HCT116 (cell line): Measurements from ENCODE around the gene COBL. TPM values are rescaled to one million over a fixed set of nuclear protein-coding genes. Genes with fewer than 3 reads are reported as not detected.

ENCODE experiments used
- ATAC-seq: fragments of 200-7000 bp; cut with Tn5 transposase; 2 replicates; pipeline ENCODE4 v1.9.1; 2020; ENCODE audit warnings: mild to moderate bottlenecking, moderate library complexity
- BruUV-seq: library from RNA; stranded (reverse); fragments of 400-500 nt; replicated peaks from 2 replicates; lab custom pipeline; 2021; lab: Mats Ljungman, UMichigan
- CTCF ChIA-PET: fragments of 300-600 bp; sonication (Branson Sonifier 250); formaldehyde crosslinking; loops from one replicate; lab custom pipeline; 2021; ENCODE audit warnings: antibody characterized with exemption; lab: Charles Lee
- POLR2A ChIA-PET: fragments of 300-600, 350-600 bp; sonication (Branson Sonifier 250); formaldehyde crosslinking; loops from one replicate; lab custom pipeline; 2021; ENCODE audit warnings: antibody characterized with exemption; lab: Charles Lee
- RAD21 ChIA-PET, 2 experiments: fragments of 300-600 bp; sonication (Branson Sonifier 250); formaldehyde crosslinking; loops; one replicate each; lab custom pipeline; 2023; ENCODE audit warnings: low total read pairs in 2 of 2; ENCODE audit not compliant: uncharacterized antibody in 2 of 2, unreplicated experiment in 2 of 2, low non-redundant PET in 1 of 2; lab: Charles Lee
- DNase-seq: peaks from one replicate; pipeline ENCODE4 v3.0.0-alpha.2; 2010; ENCODE audit warnings: low read depth, low spot score
- H2AFZ ChIP-seq: fragments of 200-600 bp; shearing (Covaris generic), sonication (generic); 2 replicates; pipeline ENCODE4 v1.6.1; 2017; ENCODE audit warnings: low read depth, mixed run types, mixed read lengths, antibody characterized with exemption, low read length; ENCODE audit not compliant: poor library complexity, severe bottlenecking
- H3K27ac ChIP-seq: 2 replicates; pipeline ENCODE4 v1.5.1; 2012; ENCODE audit warnings: low read depth, low read length
- H3K27me3 ChIP-seq: fragments of 200-600 bp; sonication (generic); 2 replicates; pipeline ENCODE4 v1.6.1; 2016; ENCODE audit warnings: mixed run types, low read length, mixed read lengths; ENCODE audit not compliant: insufficient read depth
- H3K36me3 ChIP-seq, 2 experiments: fragments of 200-500 bp in 1 of 2; fragments of 200-600 bp in 1 of 2; sonication (Bioruptor generic) in 1 of 2; sonication (generic) in 1 of 2; 2 replicates each; pipeline versions ENCODE4 v1.5.1 to v1.6.1; 2014 to 2016; ENCODE audit warnings: low read length in 2 of 2, inconsistent platforms in 1 of 2, mixed read lengths in 1 of 2, mixed run types in 1 of 2; ENCODE audit not compliant: insufficient read depth in 2 of 2, control insufficient read depth in 1 of 2
- H3K4me1 ChIP-seq, 2 experiments: fragments of 200-600 bp in 1 of 2; sonication (generic) in 1 of 2; 2 replicates each; pipeline versions ENCODE4 v1.5.1 to v1.6.1; 2012 to 2017; ENCODE audit warnings: low read length in 2 of 2, inconsistent platforms in 1 of 2, mild to moderate bottlenecking in 1 of 2, mixed read lengths in 1 of 2, mixed run types in 1 of 2, moderate library complexity in 1 of 2; ENCODE audit not compliant: insufficient read depth in 2 of 2, control insufficient read depth in 1 of 2
- H3K4me2 ChIP-seq: fragments of 200-600 bp; sonication (generic); 2 replicates; pipeline ENCODE4 v1.6.1; 2017; ENCODE audit warnings: mixed run types, low read length, mixed read lengths
- H3K4me3 ChIP-seq, 2 experiments: fragments of 200-600 bp in 1 of 2; sonication (generic) in 1 of 2; replicated peaks in 1 of 2; 2 replicates each; pipeline ENCODE4 v1.5.1; 2011 to 2016; ENCODE audit warnings: low read length in 2 of 2, control low read depth in 1 of 2, low read depth in 1 of 2, mild to moderate bottlenecking in 1 of 2, mixed read lengths in 1 of 2, mixed run types in 1 of 2
- H3K79me2 ChIP-seq: fragments of 200-600 bp; sonication (generic); 2 replicates; pipeline ENCODE4 v1.6.1; 2017; ENCODE audit warnings: mild to moderate bottlenecking, mixed run types, low read length, moderate library complexity, mixed read lengths; ENCODE audit not compliant: insufficient read depth
- H3K9ac ChIP-seq: fragments of 200-600 bp; sonication (generic); 2 replicates; pipeline ENCODE4 v1.6.1; 2016; ENCODE audit warnings: low read length, mixed read lengths
- H3K9me2 ChIP-seq: fragments of 200-600 bp; sonication (generic), shearing (Covaris generic); 2 replicates; pipeline ENCODE4 v1.6.1; 2017; ENCODE audit warnings: mixed run types, mild to moderate bottlenecking, moderate library complexity; ENCODE audit not compliant: insufficient read depth
- H3K9me3 ChIP-seq, 2 experiments: fragments of 200-500 bp in 1 of 2; fragments of 200-600 bp in 1 of 2; sonication (Bioruptor generic) in 1 of 2; sonication (generic) in 1 of 2; 2 replicates each; pipeline ENCODE4 v1.6.1; 2014 to 2017; ENCODE audit warnings: low read length in 2 of 2, mixed read lengths in 2 of 2, inconsistent platforms in 1 of 2, low read depth in 1 of 2, mild to moderate bottlenecking in 1 of 2, mixed run types in 1 of 2, moderate library complexity in 1 of 2; ENCODE audit not compliant: control insufficient read depth in 1 of 2, insufficient read depth in 1 of 2
- H4K20me1 ChIP-seq: fragments of 200-600 bp; sonication (generic), shearing (Covaris generic); 2 replicates; pipeline ENCODE4 v1.6.1; 2017; ENCODE audit warnings: mixed run types, mild to moderate bottlenecking, moderate library complexity; ENCODE audit not compliant: insufficient read depth
- CBX3 ChIP-seq: IDR thresholded peaks from 2 replicates; pipeline ENCODE4 v1.6.1; 2012; ENCODE audit warnings: low read depth
- CEBPB ChIP-seq: IDR thresholded peaks from 2 replicates; pipeline ENCODE4 v1.6.1; 2012; ENCODE audit warnings: low read depth
- EGR1 ChIP-seq: IDR thresholded peaks from 2 replicates; pipeline ENCODE4 v1.6.1; 2012; ENCODE audit warnings: low read depth
- ELF1 ChIP-seq: IDR thresholded peaks from 2 replicates; pipeline ENCODE4 v1.6.1; 2012; ENCODE audit warnings: low read depth, borderline replicate concordance
- EZH2 ChIP-seq: fragments of 200-600 bp; sonication (generic); IDR thresholded peaks from 2 replicates; pipeline ENCODE4 v1.6.1; 2017; ENCODE audit warnings: antibody characterized with exemption, mixed run types
- EZH2phosphoT487 ChIP-seq: fragments of 200-600 bp; IDR thresholded peaks from 2 replicates; pipeline ENCODE4 v1.6.1; 2018; ENCODE audit warnings: antibody characterized with exemption, borderline replicate concordance
- POLR2A ChIP-seq: IDR thresholded peaks from 2 replicates; pipeline ENCODE4 v1.7.0; 2011; ENCODE audit warnings: borderline replicate concordance; ENCODE audit not compliant: insufficient read depth, insufficient read length; ENCODE audit errors: extremely low read depth
- POLR2AphosphoS5 ChIP-seq: IDR thresholded peaks from 2 replicates; pipeline ENCODE4 v1.6.1; 2011; ENCODE audit warnings: mild to moderate bottlenecking, low read depth, low read length, moderate library complexity
- RAD21 ChIP-seq: IDR thresholded peaks from 2 replicates; pipeline ENCODE4 v1.6.1; 2012; ENCODE audit warnings: low read depth, mild to moderate bottlenecking
- SIN3A ChIP-seq: IDR thresholded peaks from 2 replicates; pipeline ENCODE4 v1.6.1; 2012; ENCODE audit warnings: low read depth
- SP1 ChIP-seq: IDR thresholded peaks from 2 replicates; pipeline ENCODE4 v1.6.1; 2012; ENCODE audit warnings: low read depth
- SRF ChIP-seq: IDR thresholded peaks from 2 replicates; pipeline ENCODE4 v1.6.1; 2012; ENCODE audit warnings: low read depth
- YY1 ChIP-seq: IDR thresholded peaks from 2 replicates; pipeline ENCODE4 v1.6.1; 2011; ENCODE audit warnings: low read length, low read depth, moderate library complexity, mild to moderate bottlenecking; ENCODE audit not compliant: insufficient replicate concordance; ENCODE audit errors: extremely low read depth
- ZFX ChIP-seq: fragments of 450-650 bp; IDR thresholded peaks from 2 replicates; pipeline ENCODE4 v1.6.1; 2017
- ZNF274 ChIP-seq: fragments of 200-500 bp; sonication (Bioruptor generic); IDR thresholded peaks from 2 replicates; pipeline ENCODE4 v1.6.1; 2014; ENCODE audit warnings: mild to moderate bottlenecking, low read depth, low read length, inconsistent platforms
- intact Hi-C: fragments of 100-400 bp; cut with micrococcal nuclease; formaldehyde crosslinking; loops from 2 replicates; pipeline ENCODE4 v1.10.0; 2022
- total RNA-seq: library from RNA; stranded (reverse); gene quantifications from one replicate; pipeline ENCODE4 v1.2.1, GENCODE V29; 2021; ENCODE audit not compliant: unreplicated experiment
- TF ChIP-seq, protein P1 (sequence below), 3 experiments: fragments of 200-600 bp in 1 of 3; sonication (generic) in 1 of 3; IDR thresholded peaks in 2 of 3; conservative IDR thresholded peaks in 1 of 3; 2 replicates each; pipeline ENCODE4 v1.5.1; 2012 to 2017; ENCODE audit warnings: low read depth in 2 of 3, low read length in 2 of 3, antibody characterized with exemption in 1 of 3, borderline replicate concordance in 1 of 3, control low read depth in 1 of 3, mild to moderate bottlenecking in 1 of 3, mixed read lengths in 1 of 3, mixed run types in 1 of 3, moderate library complexity in 1 of 3; ENCODE audit not compliant: insufficient read depth in 1 of 3
- TF ChIP-seq, protein P2 (sequence below): IDR thresholded peaks from 2 replicates; pipeline ENCODE4 v1.6.1; 2012
- TF ChIP-seq, protein P3 (sequence below): IDR thresholded peaks from 2 replicates; pipeline ENCODE4 v1.6.1; 2012
- TF ChIP-seq, protein P4 (sequence below): IDR thresholded peaks from 2 replicates; pipeline ENCODE4 v1.6.1; 2011; ENCODE audit warnings: mild to moderate bottlenecking, low read length, moderate library complexity; ENCODE audit not compliant: insufficient replicate concordance; ENCODE audit errors: extremely low read depth

COBL gene
- total RNA-seq, 1 experiment from 2014 or later: 19.3 TPM

DNA sequence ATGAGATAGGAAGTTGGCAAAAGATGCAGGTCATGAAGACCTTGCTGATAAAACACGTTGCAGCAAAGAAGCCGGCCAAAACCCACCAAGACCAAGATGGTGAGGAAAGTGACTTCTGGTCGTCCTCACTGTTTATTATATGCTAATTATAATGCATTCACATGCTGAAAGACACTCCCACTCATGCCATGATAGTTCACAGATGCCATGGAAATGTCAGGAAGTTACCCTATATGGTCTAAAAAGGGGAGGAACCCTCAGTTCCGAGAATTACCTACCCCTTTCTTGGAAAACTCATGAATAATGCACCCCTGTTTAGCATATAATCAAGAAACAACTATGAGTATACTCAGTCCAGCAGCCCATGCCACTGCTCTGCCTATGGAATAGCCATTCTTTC lies 331.5 kb downstream of the COBL start:
- Histone ChIP-seq H3K27ac (no peak overlapping the region), H3K9ac (no peak overlapping the region), H2AFZ (no peak overlapping the region), H3K4me1 (no peaks in the 10 kb centered on the region), H3K9me2 (no peaks in the 10 kb centered on the region), H3K79me2 (no peaks in the 10 kb centered on the region), H3K4me3 (no peak overlapping the region), H3K4me2 (no peak overlapping the region), H3K36me3 (no peaks in the 10 kb centered on the region), H3K9me3 (no peaks in the 10 kb centered on the region), H3K27me3 (no peaks in the 10 kb centered on the region), H4K20me1 (no peaks in the 10 kb centered on the region)
- ATAC-seq: no peak
- CTCF ChIA-PET: no interaction called here
- no peak for DNase-seq
- RAD21 ChIA-PET: no interaction called here
- TF ChIP-seq EGR1: no peak
- no peak for TF ChIP-seq RAD21
- no peak for TF ChIP-seq POLR2AphosphoS5
- no peak for TF ChIP-seq CEBPB
- TF ChIP-seq YY1: no peak
- TF ChIP-seq ZNF274: no peak
- TF ChIP-seq, protein P1, sequence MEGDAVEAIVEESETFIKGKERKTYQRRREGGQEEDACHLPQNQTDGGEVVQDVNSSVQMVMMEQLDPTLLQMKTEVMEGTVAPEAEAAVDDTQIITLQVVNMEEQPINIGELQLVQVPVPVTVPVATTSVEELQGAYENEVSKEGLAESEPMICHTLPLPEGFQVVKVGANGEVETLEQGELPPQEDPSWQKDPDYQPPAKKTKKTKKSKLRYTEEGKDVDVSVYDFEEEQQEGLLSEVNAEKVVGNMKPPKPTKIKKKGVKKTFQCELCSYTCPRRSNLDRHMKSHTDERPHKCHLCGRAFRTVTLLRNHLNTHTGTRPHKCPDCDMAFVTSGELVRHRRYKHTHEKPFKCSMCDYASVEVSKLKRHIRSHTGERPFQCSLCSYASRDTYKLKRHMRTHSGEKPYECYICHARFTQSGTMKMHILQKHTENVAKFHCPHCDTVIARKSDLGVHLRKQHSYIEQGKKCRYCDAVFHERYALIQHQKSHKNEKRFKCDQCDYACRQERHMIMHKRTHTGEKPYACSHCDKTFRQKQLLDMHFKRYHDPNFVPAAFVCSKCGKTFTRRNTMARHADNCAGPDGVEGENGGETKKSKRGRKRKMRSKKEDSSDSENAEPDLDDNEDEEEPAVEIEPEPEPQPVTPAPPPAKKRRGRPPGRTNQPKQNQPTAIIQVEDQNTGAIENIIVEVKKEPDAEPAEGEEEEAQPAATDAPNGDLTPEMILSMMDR (IDR thresholded peaks at IDR 0.05 in 2 of 3, conservative IDR thresholded peaks at IDR 0.05 in 1 of 3; ENCODE audit: borderline replicate concordance in 1 of 3, insufficient read depth in 1 of 3, low read depth in 2 of 3, low read length in 2 of 3): no peak
- TF ChIP-seq, protein P2, sequence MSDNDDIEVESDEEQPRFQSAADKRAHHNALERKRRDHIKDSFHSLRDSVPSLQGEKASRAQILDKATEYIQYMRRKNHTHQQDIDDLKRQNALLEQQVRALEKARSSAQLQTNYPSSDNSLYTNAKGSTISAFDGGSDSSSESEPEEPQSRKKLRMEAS: no peak
- TF ChIP-seq SP1: no peak
- TF ChIP-seq CBX3: no peak
- TF ChIP-seq, protein P3, sequence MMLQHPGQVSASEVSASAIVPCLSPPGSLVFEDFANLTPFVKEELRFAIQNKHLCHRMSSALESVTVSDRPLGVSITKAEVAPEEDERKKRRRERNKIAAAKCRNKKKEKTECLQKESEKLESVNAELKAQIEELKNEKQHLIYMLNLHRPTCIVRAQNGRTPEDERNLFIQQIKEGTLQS: no peak
- TF ChIP-seq EZH2phosphoT487: no peak
- TF ChIP-seq ZFX: no peak
- TF ChIP-seq ELF1: no peak
- TF ChIP-seq EZH2: no peak
- TF ChIP-seq, protein P4, sequence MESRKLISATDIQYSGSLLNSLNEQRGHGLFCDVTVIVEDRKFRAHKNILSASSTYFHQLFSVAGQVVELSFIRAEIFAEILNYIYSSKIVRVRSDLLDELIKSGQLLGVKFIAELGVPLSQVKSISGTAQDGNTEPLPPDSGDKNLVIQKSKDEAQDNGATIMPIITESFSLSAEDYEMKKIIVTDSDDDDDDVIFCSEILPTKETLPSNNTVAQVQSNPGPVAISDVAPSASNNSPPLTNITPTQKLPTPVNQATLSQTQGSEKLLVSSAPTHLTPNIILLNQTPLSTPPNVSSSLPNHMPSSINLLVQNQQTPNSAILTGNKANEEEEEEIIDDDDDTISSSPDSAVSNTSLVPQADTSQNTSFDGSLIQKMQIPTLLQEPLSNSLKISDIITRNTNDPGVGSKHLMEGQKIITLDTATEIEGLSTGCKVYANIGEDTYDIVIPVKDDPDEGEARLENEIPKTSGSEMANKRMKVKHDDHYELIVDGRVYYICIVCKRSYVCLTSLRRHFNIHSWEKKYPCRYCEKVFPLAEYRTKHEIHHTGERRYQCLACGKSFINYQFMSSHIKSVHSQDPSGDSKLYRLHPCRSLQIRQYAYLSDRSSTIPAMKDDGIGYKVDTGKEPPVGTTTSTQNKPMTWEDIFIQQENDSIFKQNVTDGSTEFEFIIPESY: no peak
- no peak for TF ChIP-seq POLR2A
- TF ChIP-seq SIN3A: no peak
- no peak for TF ChIP-seq SRF
- POLR2A ChIA-PET: no interaction called here
- BruUV-seq: no TSS peak
- intact Hi-C loops: loop anchor here (10.0 kb wide), 1 partner anchor 290 kb away; no protein-coding TSS in a partner anchor
